Medulla oblongata (tissue), 1 donor: ENCODE data around the gene C9orf85.
"Not testable (repeated sequence)": the region's sequence is repeated elsewhere in the genome, so short reads cannot be mapped to it uniquely, and the experiment has no call there.

ENCODE experiments used
- DNase-seq: peaks from one replicate; pipeline ENCODE4 v3.0.0-alpha.2; 2015; ENCODE audit errors: extremely low spot score

The C9orf85 gene

GRCh38 chr9:72006501-72006900, 95.1 kb downstream of the C9orf85 start:
- no peak for DNase-seq

GRCh38 chr9:72007726-72008125, 96.3 kb downstream of the C9orf85 start:
- not testable (repeated sequence) for DNase-seq

- no peak for DNase-seq
Observed at GRCh38 chr9:72012646-72013045, 101.2 kb downstream of the C9orf85 start.

- DNase-seq, result no peak
Observed at GRCh38 chr9:72013292-72013760, 101.9 kb downstream of the C9orf85 start.

GRCh38 chr9:72022841-72023240, 111.4 kb downstream of the C9orf85 start:
- no peak for DNase-seq
